ENCODE data around the gene UBIAD1. TPM values are rescaled to one million over a fixed set of nuclear protein-coding genes. Genes with fewer than 3 reads are reported as not detected.

UBIAD1 gene
- total and polyA plus RNA-seq, 10 of the 15 experiments (the other 5 are each of a cell fraction or from before 2014, with no cell fraction given), result 4.5 to 23.8 (median 16.0) TPM

- BruUV-seq (replicated peaks), result no TSS peak
- FAIRE-seq (no peak), ATAC-seq (no peak), DNase-seq (ENCODE audit: low read depth, low spot score) (no peak)
- no peak for TF ChIP-seq ZBED1 (IDR thresholded peaks at IDR 0.05; ENCODE audit: borderline replicate concordance)
- no peak for TF ChIP-seq BRCA1 (IDR thresholded peaks at IDR 0.05; ENCODE audit: low read depth, low read length)
- TF ChIP-seq PBX3 (IDR thresholded peaks at IDR 0.05; ENCODE audit: insufficient replicate concordance, low read depth, low read length), result no peak
- TF ChIP-seq MLLT1 (IDR thresholded peaks at IDR 0.05), result no peak
- TF ChIP-seq GABPA (IDR thresholded peaks at IDR 0.05; ENCODE audit: low read depth), result no peak
- no peak for TF ChIP-seq PKNOX1 (IDR thresholded peaks at IDR 0.05)
- no peak for TF ChIP-seq CHD4 (IDR thresholded peaks at IDR 0.05)
- no peak for TF ChIP-seq NKRF (conservative IDR thresholded peaks at IDR 0.05)
- no peak for TF ChIP-seq KLF5 (IDR thresholded peaks at IDR 0.05; ENCODE audit: partially characterized antibody)
- TF ChIP-seq TCF3 (IDR thresholded peaks at IDR 0.05; ENCODE audit: borderline replicate concordance, insufficient read depth, low read depth, low read length), result no peak
- no peak for TF ChIP-seq KDM1A (IDR thresholded peaks at IDR 0.05; ENCODE audit: borderline replicate concordance)
- TF ChIP-seq SIX5 (IDR thresholded peaks at IDR 0.05; ENCODE audit: low read depth, low read length, severe bottlenecking), result no peak
- no peak for TF ChIP-seq RUNX3 (IDR thresholded peaks at IDR 0.05; ENCODE audit: low read length)
- no peak for TF ChIP-seq PML (IDR thresholded peaks at IDR 0.05; ENCODE audit: low read length)
- TF ChIP-seq SREBF1 (IDR thresholded peaks at IDR 0.05; ENCODE audit: low read length), result no peak
- no peak for TF ChIP-seq PAX8 (IDR thresholded peaks at IDR 0.05)
- no peak for TF ChIP-seq CHD1 (IDR thresholded peaks at IDR 0.05; ENCODE audit: low read depth, low read length)
- no peak for TF ChIP-seq SMAD5 (IDR thresholded peaks at IDR 0.05; ENCODE audit: low read depth)
- Histone ChIP-seq H3K4me3 (no peak overlapping the region), H3K27ac (ENCODE audit: control insufficient read depth, insufficient read depth) (no peak overlapping the region), H2AFZ (ENCODE audit: control insufficient read depth, low read depth, low read length) (no peak overlapping the region), H3K36me3 (ENCODE audit: control insufficient read depth in 2 of 2, insufficient read depth in 2 of 2, low read length in 1 of 2) (peaks cover 0 to 6% of the 10 kb centered on the region in 2 experiments; a peak in 2 of 4 replicates), H3K9me3 (replicated peaks; ENCODE audit: control insufficient read depth, insufficient read depth, low read length) (no peaks in the 10 kb centered on the region), H3K4me1 (ENCODE audit: control insufficient read depth, insufficient read depth, low read length) (no peaks in the 10 kb centered on the region), H3K27me3 (replicated peaks in 1 of 2; ENCODE audit: control insufficient read depth in 2 of 2, insufficient read depth in 2 of 2, low read length in 1 of 2) (no peaks in the 10 kb centered on the region), H3K4me2 (ENCODE audit: control insufficient read depth, insufficient read depth) (no peak overlapping the region), H3K9ac (ENCODE audit: control insufficient read depth, insufficient read depth, low read length) (no peak overlapping the region), H4K20me1 (ENCODE audit: control insufficient read depth, insufficient read depth) (no peaks in the 10 kb centered on the region), H3K79me2 (ENCODE audit: control insufficient read depth, insufficient read depth, low read length) (no peaks in the 10 kb centered on the region)
- 92% methylated on average over 12 of the region's 12 CpGs for WGBS (ENCODE audit: insufficient coverage, insufficient replicate concordance, low lambda C conversion rate, missing lambda C conversion rate)
- intact Hi-C loops (cut with micrococcal nuclease; ENCODE audit: unreplicated experiment) (no loop called here), in situ Hi-C loops (cut with MboI) (no loop called here)
- ChIA-PET POLR2A (no interaction called here), SMC1A (ENCODE audit: uncharacterized antibody, unreplicated experiment) (no interaction called here), RAD21 (ENCODE audit: unreplicated experiment) (no interaction called here), CTCF (no interaction called here)
These were observed 25.6 kb downstream of the UBIAD1 start for GRCh38 chr1:11298390-11299224.

All from GM12878 (cell line).